HFFc6 (cell line): Measurements from ENCODE around the gene LENEP. TPM values are rescaled to one million over a fixed set of nuclear protein-coding genes. Genes with fewer than 3 reads are reported as not detected.

ENCODE experiments used
- DNase-seq: peaks from one replicate; pipeline ENCODE4 v3.0.0-alpha.2; 2018
- H3K27ac Mint-ChIP-seq: 2 replicates; pipeline ENCODE4 v1.8.0; 2020; ENCODE audit warnings: mild to moderate bottlenecking, mixed read lengths
- H3K27me3 Mint-ChIP-seq: 2 replicates; pipeline ENCODE4 v1.8.0; 2021; ENCODE audit warnings: mild to moderate bottlenecking, moderate library complexity, mixed read lengths; ENCODE audit not compliant: insufficient read depth
- H3K36me3 Mint-ChIP-seq: 2 replicates; pipeline ENCODE4 v1.8.0; 2021; ENCODE audit warnings: low read depth, mixed read lengths
- H3K4me1 Mint-ChIP-seq: 2 replicates; pipeline ENCODE4 v1.8.0; 2020; ENCODE audit warnings: low read depth, mixed read lengths
- H3K4me3 Mint-ChIP-seq: 2 replicates; pipeline ENCODE4 v1.8.0; 2020; ENCODE audit warnings: mild to moderate bottlenecking, moderate library complexity, mixed read lengths
- H3K9me3 Mint-ChIP-seq: 2 replicates; pipeline ENCODE4 v1.8.0; 2020; ENCODE audit warnings: mild to moderate bottlenecking, mixed read lengths
- CTCF ChIP-seq: fragments of 200-600 bp; sonication (generic); IDR thresholded peaks from 2 replicates; pipeline ENCODE4 v1.5.0; 2021; ENCODE audit warnings: antibody characterized with exemption, mild to moderate bottlenecking
- total RNA-seq, 6 experiments: library from RNA; stranded (reverse); fragmentation: NEBNext Ultra II Directional; extraction: Animal tissue kit (Norgen Biotek cat#: 25700); gene quantifications; 2 replicates in 1 of 6; 3 replicates in 5 of 6; pipeline ENCODE4 v1.2.3, GENCODE V29; 2021

The LENEP gene
- total RNA-seq, 6 experiments from 2014 or later, result 0.46 TPM; not detected in 5

GRCh38 chr1:154999571-155000410, 6.4 kb downstream of the LENEP start:
- H3K36me3 Mint-ChIP-seq, result no peaks in the 10 kb centered on the region
- peaks cover 31% of the 10 kb centered on the region for H3K4me1 Mint-ChIP-seq
- peaks cover under 1% of the 10 kb centered on the region; the same call in 1 of the 2 replicates for H3K27me3 Mint-ChIP-seq
- H3K27ac Mint-ChIP-seq, result peak overlapping the region; percentile 89
- TF ChIP-seq CTCF, result no peak
- peak overlapping the region; percentile 89 for H3K4me3 Mint-ChIP-seq
- no peak for DNase-seq
- H3K9me3 Mint-ChIP-seq, result no peaks in the 10 kb centered on the region

- no peak for DNase-seq
- H3K27ac Mint-ChIP-seq, result peak overlapping the region; percentile 89
- peak overlapping the region; percentile 89 for H3K4me3 Mint-ChIP-seq
- H3K36me3 Mint-ChIP-seq, result no peaks in the 10 kb centered on the region
- no peak for TF ChIP-seq CTCF
- no peaks in the 10 kb centered on the region for H3K9me3 Mint-ChIP-seq
- peaks cover 31% of the 10 kb centered on the region for H3K4me1 Mint-ChIP-seq
- H3K27me3 Mint-ChIP-seq, result no peaks in the 10 kb centered on the region; the same call in 1 of the 2 replicates
Measured at GRCh38 chr1:155000411-155000725, 7.0 kb downstream of the LENEP start.

GRCh38 chr1:155000726-155001424, 7.5 kb downstream of the LENEP start:
- no peaks in the 10 kb centered on the region for H3K9me3 Mint-ChIP-seq
- no peaks in the 10 kb centered on the region for H3K36me3 Mint-ChIP-seq
- no peaks in the 10 kb centered on the region; the same call in 1 of the 2 replicates for H3K27me3 Mint-ChIP-seq
- peak overlapping the region; percentile 79 for H3K27ac Mint-ChIP-seq
- H3K4me1 Mint-ChIP-seq, result peaks cover 33% of the 10 kb centered on the region
- TF ChIP-seq CTCF, result no peak; the same call in 1 of the 2 replicates
- peak overlapping the region; percentile 92 for H3K4me3 Mint-ChIP-seq
- DNase-seq, result peak; percentile 65

GRCh38 chr1:155001425-155001674, 8.0 kb downstream of the LENEP start:
- peak overlapping the region; percentile 92 for H3K4me3 Mint-ChIP-seq
- H3K27me3 Mint-ChIP-seq, result no peaks in the 10 kb centered on the region; the same call in 1 of the 2 replicates
- peak overlapping the region; percentile 79 for H3K27ac Mint-ChIP-seq
- H3K4me1 Mint-ChIP-seq, result peaks cover 35% of the 10 kb centered on the region
- TF ChIP-seq CTCF, result no peak
- no peak for DNase-seq
- no peaks in the 10 kb centered on the region for H3K36me3 Mint-ChIP-seq
- H3K9me3 Mint-ChIP-seq, result no peaks in the 10 kb centered on the region

GRCh38 chr1:155001675-155002463, 8.5 kb downstream of the LENEP start:
- Mint-ChIP-seq H3K4me3 (peak overlapping the region; percentile 92), H3K4me1 (peaks cover 37% of the 10 kb centered on the region), H3K27ac (peak overlapping the region; percentile 79)

More at GRCh38 chr1:155001675-155002463, 8.5 kb downstream of the LENEP start:
- TF ChIP-seq CTCF, result peak; percentile 67
- H3K9me3 Mint-ChIP-seq, result no peaks in the 10 kb centered on the region
- DNase-seq, result peak; percentile 98
- no peaks in the 10 kb centered on the region for H3K36me3 Mint-ChIP-seq
- no peaks in the 10 kb centered on the region; the same call in 1 of the 2 replicates for H3K27me3 Mint-ChIP-seq
